ENCODE data around the gene DCAF6.

- TF ChIP-seq, protein P1, sequence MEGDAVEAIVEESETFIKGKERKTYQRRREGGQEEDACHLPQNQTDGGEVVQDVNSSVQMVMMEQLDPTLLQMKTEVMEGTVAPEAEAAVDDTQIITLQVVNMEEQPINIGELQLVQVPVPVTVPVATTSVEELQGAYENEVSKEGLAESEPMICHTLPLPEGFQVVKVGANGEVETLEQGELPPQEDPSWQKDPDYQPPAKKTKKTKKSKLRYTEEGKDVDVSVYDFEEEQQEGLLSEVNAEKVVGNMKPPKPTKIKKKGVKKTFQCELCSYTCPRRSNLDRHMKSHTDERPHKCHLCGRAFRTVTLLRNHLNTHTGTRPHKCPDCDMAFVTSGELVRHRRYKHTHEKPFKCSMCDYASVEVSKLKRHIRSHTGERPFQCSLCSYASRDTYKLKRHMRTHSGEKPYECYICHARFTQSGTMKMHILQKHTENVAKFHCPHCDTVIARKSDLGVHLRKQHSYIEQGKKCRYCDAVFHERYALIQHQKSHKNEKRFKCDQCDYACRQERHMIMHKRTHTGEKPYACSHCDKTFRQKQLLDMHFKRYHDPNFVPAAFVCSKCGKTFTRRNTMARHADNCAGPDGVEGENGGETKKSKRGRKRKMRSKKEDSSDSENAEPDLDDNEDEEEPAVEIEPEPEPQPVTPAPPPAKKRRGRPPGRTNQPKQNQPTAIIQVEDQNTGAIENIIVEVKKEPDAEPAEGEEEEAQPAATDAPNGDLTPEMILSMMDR (IDR thresholded peaks at IDR 0.05; ENCODE audit: insufficient read depth, low read length), result no peak
- TF ChIP-seq SPI1 (IDR thresholded peaks at IDR 0.05; ENCODE audit: borderline replicate concordance, low read depth), result no peak
Observed at GRCh38 chr1:167910530-167910929, 26.0 kb upstream of the DCAF6 start.
